ENCODE data around the gene ALOXE3.

Gene ALOXE3

GRCh38 chr17:8056232-8056975 is 61.9 kb downstream of the ALOXE3 start:
- 0 out of 4 replicates have a peak, but pooled peaks of 1 of the 2 experiments have one; percentile 21 for TF ChIP-seq REST (IDR thresholded peaks at IDR 0.05; ENCODE audit: insufficient read depth in 1 of 2, low read depth in 2 of 2, low read length in 2 of 2)
- TF ChIP-seq TAF1 (IDR thresholded peaks at IDR 0.05; ENCODE audit: borderline replicate concordance, insufficient read depth, low read length) = no peak
- TF ChIP-seq FOXP2 (optimal IDR thresholded peaks at IDR 0.05; ENCODE audit: borderline replicate concordance, extremely low read depth, extremely low read length, insufficient read depth) = no peak
- TF ChIP-seq SIN3A (IDR thresholded peaks at IDR 0.05; ENCODE audit: borderline replicate concordance, insufficient read depth, low read length) = no peak
- TF ChIP-seq POLR2AphosphoS5 (IDR thresholded peaks at IDR 0.05; ENCODE audit: low read depth, low read length) = no peak

- TF ChIP-seq POLR2AphosphoS5 (IDR thresholded peaks at IDR 0.05; ENCODE audit: low read depth, low read length) = no peak
- no peak for TF ChIP-seq SIN3A (IDR thresholded peaks at IDR 0.05; ENCODE audit: borderline replicate concordance, insufficient read depth, low read length)
- no peak for TF ChIP-seq TAF1 (IDR thresholded peaks at IDR 0.05; ENCODE audit: borderline replicate concordance, insufficient read depth, low read length)
- TF ChIP-seq FOXP2 (optimal IDR thresholded peaks at IDR 0.05; ENCODE audit: borderline replicate concordance, extremely low read depth, extremely low read length, insufficient read depth) = no peak
- no peak for TF ChIP-seq REST (IDR thresholded peaks at IDR 0.05; ENCODE audit: insufficient read depth in 1 of 2, low read depth in 2 of 2, low read length in 2 of 2)
Observed at GRCh38 chr17:8055851-8056231, 62.5 kb downstream of the ALOXE3 start.

- no peak for TF ChIP-seq TAF1 (IDR thresholded peaks at IDR 0.05; ENCODE audit: borderline replicate concordance, insufficient read depth, low read length)
- no peak for TF ChIP-seq REST (IDR thresholded peaks at IDR 0.05; ENCODE audit: insufficient read depth in 1 of 2, low read depth in 2 of 2, low read length in 2 of 2)
- no peak for TF ChIP-seq POLR2AphosphoS5 (IDR thresholded peaks at IDR 0.05; ENCODE audit: low read depth, low read length)
- TF ChIP-seq FOXP2 (optimal IDR thresholded peaks at IDR 0.05; ENCODE audit: borderline replicate concordance, extremely low read depth, extremely low read length, insufficient read depth) = no peak
- no peak for TF ChIP-seq SIN3A (IDR thresholded peaks at IDR 0.05; ENCODE audit: borderline replicate concordance, insufficient read depth, low read length)
Observed at GRCh38 chr17:8053600-8053999, 64.7 kb downstream of the ALOXE3 start.

GRCh38 chr17:8052256-8053252 is 65.8 kb downstream of the ALOXE3 start:
- TF ChIP-seq POLR2AphosphoS5 (IDR thresholded peaks at IDR 0.05; ENCODE audit: low read depth, low read length) (no peak), SIN3A (IDR thresholded peaks at IDR 0.05; ENCODE audit: borderline replicate concordance, insufficient read depth, low read length) (no peak), TAF1 (IDR thresholded peaks at IDR 0.05; ENCODE audit: borderline replicate concordance, insufficient read depth, low read length) (no peak)

GRCh38 chr17:8051831-8052230 is 66.5 kb downstream of the ALOXE3 start:
- no peak for TF ChIP-seq REST (IDR thresholded peaks at IDR 0.05; ENCODE audit: insufficient read depth in 1 of 2, low read depth in 2 of 2, low read length in 2 of 2)
- no peak for TF ChIP-seq TAF1 (IDR thresholded peaks at IDR 0.05; ENCODE audit: borderline replicate concordance, insufficient read depth, low read length)
- no peak for TF ChIP-seq FOXP2 (optimal IDR thresholded peaks at IDR 0.05; ENCODE audit: borderline replicate concordance, extremely low read depth, extremely low read length, insufficient read depth)
- TF ChIP-seq POLR2AphosphoS5 (IDR thresholded peaks at IDR 0.05; ENCODE audit: low read depth, low read length) = no peak

Data from PFSK-1 (cell line).